Ishikawa (cell line): ENCODE measurements around the gene PDE1A.

ENCODE experiments used
- CEBPB ChIP-seq: IDR thresholded peaks from 2 replicates; pipeline ENCODE4 v1.6.1; 2012
- CREB1 ChIP-seq: IDR thresholded peaks from 2 replicates; pipeline ENCODE4 v1.6.1; 2012; ENCODE audit warnings: low read depth
- EGR1 ChIP-seq: IDR thresholded peaks from 2 replicates; pipeline ENCODE4 v1.6.1; 2012
- EP300 ChIP-seq: IDR thresholded peaks from 2 replicates; pipeline ENCODE4 v1.6.1; 2012; ENCODE audit warnings: borderline replicate concordance
- FOXM1 ChIP-seq: IDR thresholded peaks from 2 replicates; pipeline ENCODE4 v1.6.1; 2012; ENCODE audit warnings: low read depth, borderline replicate concordance
- MAX ChIP-seq: IDR thresholded peaks from 2 replicates; pipeline ENCODE4 v1.6.1; 2012
- NFIC ChIP-seq: IDR thresholded peaks from 2 replicates; pipeline ENCODE4 v1.6.1; 2012
- RAD21 ChIP-seq: IDR thresholded peaks from 2 replicates; pipeline ENCODE4 v1.6.1; 2012; ENCODE audit warnings: low read depth
- REST ChIP-seq: IDR thresholded peaks from 2 replicates; pipeline ENCODE4 v1.6.1; 2012; ENCODE audit warnings: low read depth, mild to moderate bottlenecking
- TAF1 ChIP-seq: IDR thresholded peaks from 2 replicates; pipeline ENCODE4 v1.6.1; 2012; ENCODE audit warnings: low read depth, mild to moderate bottlenecking
- TEAD4 ChIP-seq: IDR thresholded peaks from 2 replicates; pipeline ENCODE4 v1.6.1; 2012
- USF1 ChIP-seq: IDR thresholded peaks from 2 replicates; pipeline ENCODE4 v1.6.1; 2012
- YY1 ChIP-seq: IDR thresholded peaks from 2 replicates; pipeline ENCODE4 v1.6.1; 2012; ENCODE audit warnings: low read depth
- ZBTB7A ChIP-seq: IDR thresholded peaks from 2 replicates; pipeline ENCODE4 v1.6.1; 2012; ENCODE audit warnings: low read depth

Gene PDE1A

GRCh38 chr2:182452456-182452990 is 25.7 kb upstream of the PDE1A start:
- TF ChIP-seq RAD21 (no peak), CREB1 (no peak), CEBPB (no peak)

- no peak for TF ChIP-seq EGR1
- no peak for TF ChIP-seq ZBTB7A
- no peak for TF ChIP-seq USF1
- TF ChIP-seq YY1: no peak
- no peak for TF ChIP-seq TEAD4
- no peak for TF ChIP-seq CEBPB
- TF ChIP-seq RAD21: no peak
- TF ChIP-seq EP300: no peak
- no peak for TF ChIP-seq MAX
These were observed 21.5 kb upstream of the PDE1A start for GRCh38 chr2:182448371-182448770.

- TF ChIP-seq REST (no peak), ZBTB7A (no peak), EP300 (no peak), TAF1 (no peak), CEBPB (no peak), CREB1 (no peak), FOXM1 (no peak)
These were observed 21.0 kb upstream of the PDE1A start for GRCh38 chr2:182447863-182448262.

- no peak for TF ChIP-seq YY1
- TF ChIP-seq ZBTB7A: no peak
- TF ChIP-seq TEAD4: no peak
- no peak for TF ChIP-seq NFIC
- no peak for TF ChIP-seq EP300
- no peak for TF ChIP-seq CEBPB
- TF ChIP-seq REST: no peak
- no peak for TF ChIP-seq RAD21
- no peak for TF ChIP-seq EGR1
These were observed 20.3 kb upstream of the PDE1A start for GRCh38 chr2:182447163-182447562.

GRCh38 chr2:182446087-182446486 is 19.3 kb upstream of the PDE1A start:
- TF ChIP-seq USF1: no peak
- TF ChIP-seq RAD21: no peak
- TF ChIP-seq FOXM1: no peak
- TF ChIP-seq EP300: no peak

GRCh38 chr2:182445391-182445965 is 18.6 kb upstream of the PDE1A start:
- no peak for TF ChIP-seq FOXM1
- no peak for TF ChIP-seq CREB1
- TF ChIP-seq REST: no peak
- no peak for TF ChIP-seq USF1
- no peak for TF ChIP-seq TEAD4
- TF ChIP-seq EP300: no peak
- TF ChIP-seq YY1: no peak
- TF ChIP-seq TAF1: no peak
- TF ChIP-seq ZBTB7A: no peak
- TF ChIP-seq EGR1: no peak
